HG03045 (cell line): ENCODE results near the gene TBC1D12.
"Not testable (repeated sequence)": the region's sequence is repeated elsewhere in the genome, so short reads cannot be mapped to it uniquely, and the experiment has no call there.

Experiments used
- ATAC-seq: cut with Tn5 transposase; IDR thresholded peaks from one replicate; pipeline ENCODE4 v1.9.1; 2021; ENCODE audit warnings: mild to moderate bottlenecking, moderate library complexity; ENCODE audit not compliant: unreplicated experiment

TBC1D12 gene

GRCh38 chr10:94450782-94451181, 48.4 kb downstream of the TBC1D12 start:
- no peak for ATAC-seq

GRCh38 chr10:94451883-94452519, 49.7 kb downstream of the TBC1D12 start:
- no peak for ATAC-seq

- ATAC-seq = no peak
Measured at GRCh38 chr10:94456942-94457341, 54.6 kb downstream of the TBC1D12 start.

DNA sequence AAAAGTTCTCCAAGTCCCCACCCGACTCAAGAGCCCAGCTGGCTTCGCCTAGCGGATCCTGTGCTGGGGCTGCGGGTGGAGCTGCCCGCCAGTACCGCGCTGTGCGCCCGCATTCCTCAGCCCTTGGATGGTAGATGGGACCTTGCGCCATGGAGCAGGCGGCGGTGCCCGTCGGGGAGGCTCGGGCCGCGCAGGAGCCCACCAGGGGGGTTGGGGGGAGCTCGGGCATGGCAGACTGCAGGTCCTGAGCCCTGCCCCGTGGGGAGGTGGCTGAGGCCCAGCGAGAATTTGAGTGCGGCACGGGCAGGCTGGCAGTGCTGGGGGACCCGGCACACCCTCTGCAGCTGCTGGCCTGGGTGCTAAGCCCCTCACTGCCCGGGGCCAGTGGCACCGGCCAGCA, 57.0 kb downstream of the TBC1D12 start:
- ATAC-seq = no peak

- no peak for ATAC-seq
Measured at GRCh38 chr10:94461503-94461902, 59.2 kb downstream of the TBC1D12 start.

DNA sequence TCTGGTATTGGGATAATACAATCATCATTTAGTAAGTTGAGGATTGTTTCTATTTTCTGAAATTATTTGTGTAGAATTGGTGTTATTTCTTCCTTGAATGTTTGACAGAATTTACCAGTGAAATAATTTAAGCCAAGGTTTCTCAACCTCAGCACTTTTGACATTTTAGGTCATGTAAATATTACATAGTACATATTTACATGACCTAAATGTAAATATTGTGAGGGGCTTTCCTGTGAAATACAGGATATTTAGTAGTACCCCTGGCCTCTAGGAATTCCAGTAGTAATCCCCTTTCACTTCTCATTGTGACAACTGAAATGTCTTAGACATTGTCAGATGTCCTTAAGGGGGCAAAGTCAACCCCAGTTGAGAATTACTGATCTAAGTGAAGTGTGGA, 59.8 kb downstream of the TBC1D12 start:
- ATAC-seq = no peak

DNA sequence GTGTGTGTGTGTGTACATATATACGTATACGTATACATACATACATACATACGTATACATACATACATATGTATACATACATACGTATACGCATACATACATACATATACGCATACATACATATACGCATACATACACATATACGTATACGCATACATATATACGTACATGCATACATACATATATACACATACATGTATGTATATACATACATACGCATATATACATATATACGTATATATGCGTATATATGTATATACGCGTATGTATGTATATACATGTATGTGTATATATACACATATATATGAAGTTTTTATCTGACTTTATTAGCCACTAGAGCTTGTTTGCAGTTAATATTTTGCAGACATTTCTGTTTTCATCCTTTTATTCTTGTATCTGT, 63.3 kb downstream of the TBC1D12 start:
- ATAC-seq = no peak

DNA sequence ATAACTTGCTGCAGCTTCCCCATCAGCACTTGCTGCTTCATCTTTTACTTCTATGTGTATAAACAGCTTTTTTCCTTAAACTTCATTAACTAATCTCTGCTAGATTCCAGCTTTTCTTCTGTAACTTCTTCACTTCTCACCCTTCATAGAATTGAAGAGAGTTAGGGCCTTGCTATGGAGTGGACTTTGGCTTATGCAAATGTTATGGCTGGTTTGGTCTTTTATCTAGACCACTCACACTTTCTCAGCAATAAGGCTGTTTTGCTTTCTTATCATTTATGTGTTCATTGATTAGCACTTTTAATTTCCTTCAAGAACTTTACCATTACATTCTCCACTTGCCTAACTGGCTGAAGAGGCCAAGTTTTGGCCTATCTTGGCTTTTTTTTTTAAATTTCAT, 79.1 kb downstream of the TBC1D12 start:
- ATAC-seq = no peak

DNA sequence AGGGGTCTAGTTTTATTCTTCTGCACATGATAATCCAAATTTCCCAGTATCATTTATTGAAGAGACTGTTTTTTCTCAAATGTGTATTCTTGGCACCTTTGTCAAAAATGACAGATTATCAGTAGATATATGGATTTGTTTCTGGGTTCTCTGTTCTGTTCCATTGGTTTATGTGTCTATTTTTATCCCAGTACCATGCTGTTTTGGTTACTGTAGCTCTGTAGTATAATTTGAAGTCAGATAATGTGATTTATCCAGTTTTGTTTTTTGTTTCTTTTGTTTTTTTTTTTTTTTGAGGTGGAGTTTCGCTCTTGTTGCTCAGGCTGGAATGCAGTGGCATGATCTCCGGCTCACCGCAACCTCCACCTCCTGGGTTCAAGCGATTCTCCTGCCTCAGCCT, 81.6 kb downstream of the TBC1D12 start:
- ATAC-seq = no peak

DNA sequence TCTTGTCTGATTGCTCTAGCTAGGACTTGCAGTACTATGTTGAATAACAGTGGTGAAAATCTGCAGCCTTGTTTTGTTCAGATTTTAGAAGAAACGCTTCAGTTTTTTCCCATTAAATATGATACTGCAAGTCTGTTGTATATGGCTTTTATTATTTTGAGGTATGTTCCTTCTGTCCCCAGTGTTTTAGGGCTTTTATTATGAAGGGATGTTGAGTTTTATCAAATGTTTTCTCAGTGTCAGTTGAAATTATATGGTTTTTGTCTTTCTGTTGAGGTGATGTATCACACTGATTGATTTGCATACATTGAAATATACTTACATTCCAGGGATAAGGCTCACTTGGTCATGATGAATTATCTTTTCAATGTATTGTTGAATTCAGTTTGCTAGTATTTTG, 82.8 kb downstream of the TBC1D12 start:
- ATAC-seq = no peak

- no peak for ATAC-seq
Measured at GRCh38 chr10:94487575-94487974, 85.2 kb downstream of the TBC1D12 start.

- no peak for ATAC-seq
Measured at GRCh38 chr10:94489107-94489506, 86.8 kb downstream of the TBC1D12 start.

GRCh38 chr10:94489976-94490788, 87.8 kb downstream of the TBC1D12 start:
- ATAC-seq = no peak

- ATAC-seq = no peak
Measured at GRCh38 chr10:94490789-94491039, 88.4 kb downstream of the TBC1D12 start.

DNA sequence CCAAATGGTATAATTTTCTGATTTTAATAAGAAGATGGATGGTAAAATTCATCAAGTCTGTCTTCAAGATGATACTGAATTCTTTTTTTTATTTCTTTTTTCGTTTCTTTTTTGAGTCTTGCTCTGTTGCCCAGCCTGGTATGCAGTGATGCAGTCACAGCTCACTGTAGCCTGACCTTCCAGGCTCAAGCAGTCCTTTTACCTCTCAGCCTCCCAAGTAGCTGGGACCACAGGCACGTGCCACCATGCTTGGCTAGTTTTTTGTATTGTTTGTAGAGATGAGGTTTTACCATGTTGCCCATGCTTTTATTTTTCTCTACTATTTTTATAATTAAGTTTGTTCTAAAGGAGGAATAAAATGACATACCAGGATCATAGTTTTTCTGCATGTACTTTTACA, 91.1 kb downstream of the TBC1D12 start:
- ATAC-seq = no peak

DNA sequence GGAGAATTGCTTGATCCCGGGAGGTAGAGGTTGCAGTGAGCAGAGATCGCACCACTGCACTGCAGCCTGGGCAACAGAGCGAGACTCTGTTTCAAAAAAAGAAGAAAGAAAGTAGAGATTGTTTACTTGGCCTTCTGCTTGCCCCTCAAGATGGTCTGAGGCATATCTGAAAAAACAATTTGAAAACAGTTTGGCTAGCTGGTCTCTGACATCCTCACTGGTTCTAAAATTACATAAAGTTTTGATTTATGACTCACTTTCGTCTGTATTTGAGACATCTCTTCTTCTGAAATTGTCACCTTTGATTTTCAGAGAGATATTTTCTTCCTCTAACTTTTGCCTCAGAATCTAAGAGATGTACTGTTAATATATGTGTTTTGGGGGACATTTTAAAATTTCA, 93.7 kb downstream of the TBC1D12 start:
- ATAC-seq = no peak

- ATAC-seq = no peak
Measured at GRCh38 chr10:94496646-94497045, 94.3 kb downstream of the TBC1D12 start.

DNA sequence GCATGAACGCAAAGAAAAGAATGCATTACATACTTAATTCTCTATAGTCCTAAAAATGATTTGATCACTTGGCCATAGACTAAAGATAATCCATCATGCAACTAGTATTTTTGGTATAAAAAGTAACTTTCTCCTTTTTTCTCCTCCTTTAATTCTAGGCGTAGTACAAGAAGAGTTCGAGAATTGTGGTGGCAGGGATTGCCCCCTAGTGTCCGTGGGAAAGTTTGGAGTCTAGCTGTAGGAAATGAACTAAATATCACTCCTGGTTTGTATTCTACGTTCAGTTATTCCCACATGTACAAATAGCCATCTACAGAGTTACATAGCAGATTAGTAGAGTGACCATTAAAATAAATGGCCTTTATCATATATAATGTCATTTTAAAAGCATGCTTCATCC, 97.7 kb downstream of the TBC1D12 start:
- no peak for ATAC-seq

DNA sequence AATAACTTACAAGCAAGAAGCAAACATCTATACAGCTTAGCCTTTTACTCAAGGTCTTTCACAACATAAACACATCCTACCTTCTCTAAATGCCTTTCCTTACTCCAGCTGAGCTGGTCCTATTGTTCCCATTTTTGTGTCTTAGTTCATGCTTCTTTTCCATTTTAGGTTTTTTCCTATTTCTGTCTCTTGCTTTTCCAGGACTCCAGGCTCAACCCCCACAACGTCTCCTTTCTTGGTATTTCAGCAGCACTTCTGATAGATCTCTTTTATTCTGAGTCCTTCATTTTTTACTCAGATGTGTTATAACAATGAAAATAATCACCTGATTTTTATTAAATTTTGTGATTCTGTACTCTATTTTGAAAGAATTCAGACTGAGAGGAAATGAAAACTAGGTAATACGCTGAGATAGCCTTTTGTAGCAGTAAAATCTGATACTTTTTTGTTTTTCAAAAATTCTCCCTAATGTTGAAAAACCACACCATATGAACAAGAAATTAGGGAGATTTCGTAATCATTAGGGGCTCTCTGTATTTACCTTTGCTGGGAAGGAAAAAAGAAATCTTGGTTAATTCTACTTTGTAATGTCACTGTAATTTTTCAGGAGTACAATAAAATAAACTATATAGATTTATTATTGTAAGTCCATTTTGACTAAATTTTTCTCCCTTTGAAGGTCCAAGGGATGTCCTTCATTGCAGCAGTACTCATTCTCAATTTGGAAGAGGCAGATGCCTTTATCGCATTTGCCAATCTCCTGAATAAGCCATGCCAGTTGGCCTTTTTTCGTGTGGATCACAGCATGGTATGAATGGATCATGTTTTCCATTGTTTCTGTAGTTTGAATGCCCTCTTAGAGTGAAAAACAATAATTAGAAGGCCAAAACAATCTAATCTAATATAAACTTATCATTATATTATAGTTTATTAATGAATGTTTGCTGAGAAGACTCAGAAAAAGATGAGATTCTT, 119.2 kb downstream of the TBC1D12 start:
- no peak for ATAC-seq

GRCh38 chr10:94524146-94524545, 121.8 kb downstream of the TBC1D12 start:
- ATAC-seq = no peak

- ATAC-seq = no peak
Measured at GRCh38 chr10:94524711-94525110, 122.4 kb downstream of the TBC1D12 start.

DNA sequence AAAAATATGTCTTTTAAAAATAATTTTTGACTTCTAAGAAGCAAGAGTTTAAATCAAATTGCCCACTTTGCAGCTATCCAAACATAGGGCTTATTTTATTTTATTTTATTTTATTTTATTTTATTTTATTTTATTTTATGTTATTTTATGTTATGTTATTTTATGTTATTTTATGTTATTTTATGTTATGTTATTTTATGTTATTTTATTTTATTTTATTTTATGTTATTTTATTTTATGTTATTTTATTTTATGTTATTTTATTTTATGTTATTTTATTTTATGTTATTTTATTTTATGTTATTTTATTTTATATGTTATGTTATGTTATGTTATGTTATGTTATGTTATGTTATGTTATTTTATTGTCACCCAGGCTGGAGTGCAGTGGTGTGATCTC, 129.2 kb downstream of the TBC1D12 start:
- not testable (repeated sequence) for ATAC-seq
